HG03520 (cell line): ENCODE data around the gene PLEKHA7.
A peak's percentile ranks its signal among the peaks of the same experiment; 100 is the strongest.
"Not testable (repeated sequence)": the region's sequence is repeated elsewhere in the genome, so short reads cannot be mapped to it uniquely, and the experiment has no call there.

Source experiments
- ATAC-seq: cut with Tn5 transposase; IDR thresholded peaks from one replicate; pipeline ENCODE4 v1.9.1; 2021; ENCODE audit warnings: mild to moderate bottlenecking, moderate library complexity; ENCODE audit not compliant: unreplicated experiment

PLEKHA7 gene

DNA sequence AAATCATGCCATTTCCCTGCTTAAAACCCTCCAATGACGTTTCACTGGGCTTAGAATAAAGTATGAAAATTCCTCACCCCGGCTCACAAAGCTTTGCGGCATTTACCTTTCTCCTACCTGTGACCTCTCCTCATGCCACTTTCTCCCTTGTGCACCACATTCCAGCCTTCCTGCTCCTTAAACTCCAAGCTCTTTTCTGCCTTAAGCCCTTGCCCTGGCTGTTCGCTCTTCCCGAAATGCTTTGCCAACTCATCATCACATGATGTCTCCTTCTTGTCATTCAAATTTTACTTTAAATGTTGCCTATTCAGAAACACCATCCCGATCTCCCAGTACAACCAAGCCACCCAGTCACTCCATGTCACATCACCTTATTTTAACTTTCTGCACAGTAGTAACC, 2.0 kb downstream of the PLEKHA7 start:
- no peak for ATAC-seq

GRCh38 chr11:17010851-17011420, 3.3 kb downstream of the PLEKHA7 start:
- ATAC-seq: no peak

GRCh38 chr11:17008099-17008498, 6.1 kb downstream of the PLEKHA7 start:
- ATAC-seq: no peak

DNA sequence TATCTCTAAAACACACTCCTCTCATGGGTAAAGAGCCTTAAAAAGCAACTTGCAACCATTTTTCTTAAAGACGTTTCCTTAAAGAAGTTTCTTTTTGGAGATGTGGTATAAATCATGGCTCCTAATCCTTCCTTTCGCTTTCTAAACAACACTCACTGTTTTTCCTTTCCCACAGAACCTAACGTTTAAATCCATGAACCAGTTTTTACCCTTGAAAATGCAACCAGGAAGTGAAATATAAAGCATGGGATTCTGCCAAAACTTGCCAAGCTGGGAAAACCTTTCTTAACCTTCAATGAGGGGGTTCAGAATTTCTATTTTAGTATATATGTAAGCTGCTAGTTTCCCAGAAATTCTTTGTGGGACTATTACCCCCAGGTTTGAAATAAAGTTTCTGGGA, 8.6 kb downstream of the PLEKHA7 start:
- no peak for ATAC-seq

DNA sequence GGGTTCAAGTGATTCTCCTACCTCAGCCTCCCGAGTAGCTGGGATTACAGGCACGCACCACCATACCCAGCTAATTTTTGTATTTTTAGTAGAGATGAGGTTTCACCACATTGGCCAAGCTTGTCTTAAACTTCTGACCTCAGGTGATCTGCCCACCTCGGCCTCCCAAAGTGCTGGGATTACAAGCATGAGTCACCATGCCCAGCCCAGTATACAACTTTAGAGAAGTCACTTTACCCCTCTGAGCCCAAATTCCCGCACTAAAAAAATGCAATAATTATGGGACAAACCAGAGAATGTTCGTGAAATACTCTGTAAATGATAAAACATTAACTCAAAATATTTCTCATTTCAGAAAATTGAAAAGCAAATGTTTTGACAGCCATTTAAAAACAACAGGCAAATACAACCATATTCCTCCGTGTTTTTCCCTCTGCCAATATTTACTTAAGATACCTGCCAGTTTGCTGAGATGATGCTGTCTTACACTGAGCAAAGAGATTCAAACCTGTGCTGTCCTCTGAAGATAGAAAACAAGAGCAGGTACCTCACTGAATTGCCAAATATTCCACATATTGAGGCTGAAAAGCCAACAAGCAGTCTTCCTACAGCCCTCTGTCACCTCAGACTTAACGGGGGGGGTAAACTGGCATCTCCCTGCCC, 9.6 kb downstream of the PLEKHA7 start:
- ATAC-seq: no peak

DNA sequence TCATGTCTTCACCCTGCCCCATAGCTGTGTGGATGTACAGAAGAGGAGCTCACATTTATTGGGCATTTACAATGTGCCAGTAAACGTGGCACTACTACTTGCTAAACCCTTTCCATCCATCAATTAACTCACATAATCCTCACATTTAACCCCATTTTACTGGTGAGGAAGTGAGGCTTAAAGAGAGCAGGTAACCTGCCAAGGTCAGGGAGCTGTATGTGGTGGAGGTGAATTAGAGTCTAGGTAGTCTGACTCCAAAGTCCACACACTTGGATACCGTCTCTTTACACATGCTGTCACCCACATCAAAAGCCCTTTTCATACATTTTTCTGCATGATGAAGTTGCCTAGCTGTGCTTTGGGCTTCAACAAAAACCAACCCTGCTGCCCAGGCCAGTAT, 10.8 kb downstream of the PLEKHA7 start:
- ATAC-seq: no peak

GRCh38 chr11:17002543-17002942, 11.7 kb downstream of the PLEKHA7 start:
- ATAC-seq: no peak

GRCh38 chr11:17001806-17002205, 12.4 kb downstream of the PLEKHA7 start:
- ATAC-seq: no peak

DNA sequence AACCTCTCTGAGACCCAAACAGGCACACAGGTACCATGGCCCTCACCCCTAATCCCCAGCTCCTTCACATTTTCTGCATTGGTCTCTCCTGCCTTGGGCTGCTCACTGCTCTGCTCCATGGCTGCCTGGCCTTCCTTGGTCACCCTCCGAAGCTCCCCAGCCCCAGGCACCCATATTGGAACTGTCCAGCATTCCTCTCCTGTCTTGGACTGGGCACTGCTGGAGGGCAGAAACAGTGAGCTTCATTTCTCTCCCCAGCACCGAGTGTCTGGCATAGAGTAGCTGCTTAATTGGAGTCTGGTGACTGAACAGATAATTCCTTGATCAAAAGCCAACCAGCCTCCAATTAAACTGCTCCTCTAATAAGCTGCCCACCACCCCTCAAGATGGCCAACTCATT, 13.2 kb downstream of the PLEKHA7 start:
- no peak for ATAC-seq

DNA sequence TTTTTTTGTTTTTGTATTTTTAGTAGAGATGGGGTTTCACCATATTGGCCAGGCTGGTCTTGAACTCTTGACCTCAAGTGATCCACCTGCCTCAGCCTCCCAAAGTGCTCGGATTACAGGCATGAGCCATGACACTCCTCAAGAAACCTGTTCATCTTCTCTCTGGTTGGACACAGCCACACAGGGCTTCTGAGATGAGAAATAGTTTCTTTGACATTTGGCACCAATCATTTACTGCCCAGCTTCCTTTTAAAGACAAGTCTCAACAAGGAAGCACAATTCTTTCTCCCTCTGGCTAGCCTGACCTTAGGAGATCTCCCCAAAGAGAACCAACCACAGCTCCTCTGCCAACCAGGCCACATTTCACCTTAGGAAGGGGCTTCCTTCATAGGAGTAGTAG, 14.0 kb downstream of the PLEKHA7 start:
- not testable (repeated sequence) for ATAC-seq

DNA sequence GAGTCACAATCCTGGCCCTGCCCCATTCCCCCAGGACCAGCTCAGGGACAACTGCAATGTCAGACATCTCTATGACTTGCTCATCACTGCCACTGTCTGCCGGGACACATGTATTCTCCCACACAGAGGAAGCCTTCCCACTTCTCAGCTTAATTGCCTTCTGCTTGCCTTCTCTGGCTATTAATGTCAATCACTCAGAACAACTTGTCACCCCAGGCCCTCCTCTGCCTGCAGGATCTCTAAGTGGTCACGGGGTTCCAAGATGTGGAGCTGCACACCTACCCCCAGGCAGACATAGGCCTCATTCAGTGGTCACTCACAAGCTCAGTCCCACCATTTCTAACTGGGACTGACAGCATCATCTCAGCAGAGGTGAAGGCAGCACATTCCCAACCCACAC, 15.1 kb downstream of the PLEKHA7 start:
- ATAC-seq: no peak

GRCh38 chr11:16997624-16998023, 16.6 kb downstream of the PLEKHA7 start:
- ATAC-seq: no peak

DNA sequence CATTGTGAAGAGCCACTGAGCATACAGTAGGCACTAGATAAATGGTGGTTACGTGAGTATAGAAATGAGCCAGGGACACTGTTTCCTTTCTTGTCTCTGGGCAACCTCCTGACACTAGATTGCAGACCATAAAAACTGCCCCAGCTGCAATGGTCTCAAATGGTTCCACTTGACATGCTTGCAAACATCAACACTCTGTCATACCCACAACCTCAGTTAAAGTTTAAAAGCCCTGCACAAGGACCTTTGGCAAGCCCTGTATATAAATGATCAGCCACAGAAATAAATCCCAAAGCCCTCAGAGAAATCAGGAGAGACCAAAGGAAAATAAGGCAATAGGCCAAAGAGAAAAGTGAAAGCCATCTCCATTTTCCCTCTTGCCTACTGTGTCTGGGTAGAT, 20.7 kb downstream of the PLEKHA7 start:
- no peak for ATAC-seq

GRCh38 chr11:16992846-16993245, 21.4 kb downstream of the PLEKHA7 start:
- no peak for ATAC-seq

- no peak for ATAC-seq
Observed at GRCh38 chr11:16989554-16989953, 24.7 kb downstream of the PLEKHA7 start.

DNA sequence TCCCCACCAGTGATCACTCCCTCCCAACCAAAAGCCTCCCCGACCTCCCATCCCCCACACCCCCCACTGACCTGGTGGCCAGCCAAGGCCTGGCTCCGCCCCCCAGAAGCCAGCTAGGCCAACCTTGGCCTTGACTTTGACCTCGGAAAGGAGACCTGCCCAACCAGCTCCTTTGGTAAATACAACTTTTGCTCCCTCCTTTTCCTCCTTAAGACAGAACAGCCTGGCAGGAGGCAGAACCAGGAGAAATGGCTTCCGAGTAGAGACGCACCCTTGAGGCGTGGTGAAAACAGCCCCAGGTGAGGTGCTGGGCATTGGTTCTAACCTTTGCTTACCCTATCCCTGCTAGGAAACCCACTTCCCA, 27.0 kb downstream of the PLEKHA7 start:
- no peak for ATAC-seq

GRCh38 chr11:16986434-16987204, 27.6 kb downstream of the PLEKHA7 start:
- peak; percentile 92 for ATAC-seq

- no peak for ATAC-seq
Observed at GRCh38 chr11:16985297-16985696, 28.9 kb downstream of the PLEKHA7 start.

DNA sequence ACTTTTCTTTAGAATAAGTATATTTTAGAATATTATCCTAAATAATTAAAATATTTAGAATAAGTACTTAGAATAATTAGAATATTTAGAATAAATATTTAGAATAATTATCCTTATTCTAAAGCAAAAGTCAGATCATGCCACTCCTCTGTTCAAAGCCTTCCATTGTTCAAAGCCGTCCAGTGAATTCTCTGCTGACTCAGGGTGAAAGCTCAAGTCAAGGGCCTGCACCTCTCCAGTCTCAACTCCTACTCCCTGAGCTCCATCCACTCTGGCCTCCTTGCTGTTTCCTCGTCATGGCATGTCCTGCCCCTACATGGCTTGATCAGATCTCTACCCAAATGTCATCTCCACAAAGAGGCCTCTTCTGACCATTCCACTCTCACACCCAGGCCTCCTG, 30.0 kb downstream of the PLEKHA7 start:
- ATAC-seq: no peak

GRCh38 chr11:16982809-16983208, 31.4 kb downstream of the PLEKHA7 start:
- ATAC-seq: no peak

DNA sequence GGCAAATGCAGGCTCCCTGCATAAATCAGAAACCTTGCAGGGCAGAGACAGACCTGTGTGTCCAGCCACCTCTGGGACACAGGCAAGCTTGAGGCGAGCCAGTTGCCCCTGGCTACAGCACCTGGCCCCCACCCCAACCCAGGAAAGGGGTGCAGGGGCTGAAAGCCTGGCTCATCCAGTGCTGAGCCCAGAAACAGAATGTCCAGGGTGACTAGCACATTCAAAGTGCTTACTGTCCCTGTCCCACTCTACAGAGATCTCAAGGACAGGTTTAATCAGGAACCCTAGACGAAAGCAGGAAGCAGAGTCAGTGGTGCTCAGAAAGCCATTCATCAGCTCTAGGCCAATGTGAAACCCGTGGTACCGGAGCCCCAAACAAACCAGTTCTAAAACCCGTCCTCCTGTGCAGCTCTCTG, 31.9 kb downstream of the PLEKHA7 start:
- no peak for ATAC-seq

DNA sequence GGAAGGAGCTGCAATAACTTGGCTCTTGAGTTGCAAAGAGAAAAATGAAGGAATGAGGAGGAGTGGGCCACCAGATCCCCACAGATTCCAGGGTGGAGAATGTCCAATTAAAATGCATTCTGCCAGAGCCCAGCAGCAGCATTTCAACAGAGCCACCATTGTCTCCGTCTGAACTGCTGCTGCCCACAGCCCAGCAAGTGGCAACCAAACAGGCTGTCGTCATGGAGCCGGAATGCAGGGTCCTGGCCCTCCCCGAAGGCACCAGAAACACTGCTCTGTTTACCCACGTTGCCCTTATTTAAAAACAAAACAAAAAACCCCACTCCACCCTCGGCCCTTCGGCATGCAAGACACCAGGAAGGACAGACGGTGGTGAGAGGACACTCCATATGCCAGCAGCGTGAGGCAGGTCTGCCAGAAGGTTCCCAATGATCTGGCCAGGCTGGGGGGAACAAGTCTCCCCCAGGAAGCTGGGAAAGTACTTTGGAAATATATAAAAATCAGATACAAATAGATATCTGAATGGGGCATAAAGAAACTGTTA, 32.5 kb downstream of the PLEKHA7 start:
- no peak for ATAC-seq
